Parathyroid adenoma (tissue), 2 donors: Measurements from ENCODE around the gene ADAMTSL2.

Experiments
- H2AFZ ChIP-seq: fragments of 300-600 bp; sonication (generic); one replicate; pipeline ENCODE4 v1.7.0; 2017; ENCODE audit warnings: antibody characterized with exemption, mild to moderate bottlenecking
- H3K27ac ChIP-seq: fragments of 300-600 bp; sonication (generic); one replicate; pipeline ENCODE4 v1.7.0; 2017
- H3K27me3 ChIP-seq: fragments of 300-600 bp; sonication (generic); one replicate; pipeline ENCODE4 v1.7.0; 2017; ENCODE audit warnings: low read length; ENCODE audit not compliant: control insufficient read depth, insufficient read depth
- H3K36me3 ChIP-seq: fragments of 300-600 bp; sonication (generic); one replicate; pipeline ENCODE4 v1.7.0; 2017; ENCODE audit warnings: low read length; ENCODE audit not compliant: control insufficient read depth, insufficient read depth
- H3K4me1 ChIP-seq: fragments of 300-600 bp; sonication (generic); one replicate; pipeline ENCODE4 v1.7.0; 2017; ENCODE audit warnings: control low read depth
- H3K4me2 ChIP-seq: fragments of 300-600 bp; sonication (generic); one replicate; pipeline ENCODE4 v1.7.0; 2017; ENCODE audit warnings: low read length
- H3K4me3 ChIP-seq: fragments of 300-600 bp; sonication (generic); one replicate; pipeline ENCODE4 v1.7.0; 2017; ENCODE audit warnings: low read depth, low read length
- H3K79me2 ChIP-seq: fragments of 300-600 bp; sonication (generic); one replicate; pipeline ENCODE4 v1.7.0; 2017; ENCODE audit warnings: control low read depth
- H3K9ac ChIP-seq: fragments of 300-600 bp; sonication (generic); one replicate; pipeline ENCODE4 v1.7.0; 2017; ENCODE audit warnings: mild to moderate bottlenecking
- H3K9me3 ChIP-seq: fragments of 300-600 bp; sonication (generic); one replicate; pipeline ENCODE4 v1.7.0; 2017; ENCODE audit warnings: low read length; ENCODE audit not compliant: control insufficient read depth
- CTCF ChIP-seq: fragments of 300-600 bp; sonication (generic); IDR thresholded peaks from one replicate; pipeline ENCODE4 v1.7.0; 2017; ENCODE audit warnings: antibody characterized with exemption, mild to moderate bottlenecking
- donor health status: primary hyperparathyroidism.

ADAMTSL2 gene

GRCh38 chr9:133489253-133490190, 45.0 kb upstream of the ADAMTSL2 start:
- no peaks in the 10 kb centered on the region for H3K27me3 ChIP-seq
- no peaks in the 10 kb centered on the region for H3K36me3 ChIP-seq
- H3K4me2 ChIP-seq, result no peak overlapping the region
- no peak overlapping the region for H3K9ac ChIP-seq
- H3K27ac ChIP-seq, result no peak overlapping the region
- no peak overlapping the region for H2AFZ ChIP-seq
- H3K4me3 ChIP-seq, result no peak overlapping the region
- no peaks in the 10 kb centered on the region for H3K79me2 ChIP-seq
- H3K9me3 ChIP-seq, result no peaks in the 10 kb centered on the region
- no peak for TF ChIP-seq CTCF
- no peaks in the 10 kb centered on the region for H3K4me1 ChIP-seq

GRCh38 chr9:133490201-133490681, 44.3 kb upstream of the ADAMTSL2 start:
- Histone ChIP-seq H3K4me1 (no peaks in the 10 kb centered on the region), H3K9ac (no peak overlapping the region), H3K79me2 (no peaks in the 10 kb centered on the region), H3K27me3 (no peaks in the 10 kb centered on the region), H3K27ac (no peak overlapping the region), H3K36me3 (no peaks in the 10 kb centered on the region), H2AFZ (no peak overlapping the region), H3K9me3 (no peaks in the 10 kb centered on the region), H3K4me3 (no peak overlapping the region), H3K4me2 (no peak overlapping the region)
- no peak for TF ChIP-seq CTCF

- no peak overlapping the region for H2AFZ ChIP-seq
- no peaks in the 10 kb centered on the region for H3K4me1 ChIP-seq
- H3K36me3 ChIP-seq, result no peaks in the 10 kb centered on the region
- H3K9ac ChIP-seq, result no peak overlapping the region
- TF ChIP-seq CTCF, result no peak
- H3K4me3 ChIP-seq, result no peak overlapping the region
- H3K4me2 ChIP-seq, result no peak overlapping the region
- no peak overlapping the region for H3K27ac ChIP-seq
- no peaks in the 10 kb centered on the region for H3K9me3 ChIP-seq
- H3K27me3 ChIP-seq, result no peaks in the 10 kb centered on the region
- H3K79me2 ChIP-seq, result no peaks in the 10 kb centered on the region
Observed at GRCh38 chr9:133490865-133491655, 43.4 kb upstream of the ADAMTSL2 start.

- Histone ChIP-seq H2AFZ (no peak overlapping the region), H3K9ac (no peak overlapping the region), H3K9me3 (no peaks in the 10 kb centered on the region), H3K4me1 (no peaks in the 10 kb centered on the region), H3K4me2 (no peak overlapping the region), H3K4me3 (no peak overlapping the region), H3K27ac (no peak overlapping the region), H3K36me3 (no peaks in the 10 kb centered on the region), H3K27me3 (no peaks in the 10 kb centered on the region), H3K79me2 (no peaks in the 10 kb centered on the region)
- no peak for TF ChIP-seq CTCF
Observed at GRCh38 chr9:133491656-133491925, 42.9 kb upstream of the ADAMTSL2 start.
